Measurements from ENCODE around the gene OR2T10.
"Not testable (repeated sequence)": the region's sequence is repeated elsewhere in the genome, so short reads cannot be mapped to it uniquely, and the experiment has no call there.

- TF ChIP-seq, protein P1, sequence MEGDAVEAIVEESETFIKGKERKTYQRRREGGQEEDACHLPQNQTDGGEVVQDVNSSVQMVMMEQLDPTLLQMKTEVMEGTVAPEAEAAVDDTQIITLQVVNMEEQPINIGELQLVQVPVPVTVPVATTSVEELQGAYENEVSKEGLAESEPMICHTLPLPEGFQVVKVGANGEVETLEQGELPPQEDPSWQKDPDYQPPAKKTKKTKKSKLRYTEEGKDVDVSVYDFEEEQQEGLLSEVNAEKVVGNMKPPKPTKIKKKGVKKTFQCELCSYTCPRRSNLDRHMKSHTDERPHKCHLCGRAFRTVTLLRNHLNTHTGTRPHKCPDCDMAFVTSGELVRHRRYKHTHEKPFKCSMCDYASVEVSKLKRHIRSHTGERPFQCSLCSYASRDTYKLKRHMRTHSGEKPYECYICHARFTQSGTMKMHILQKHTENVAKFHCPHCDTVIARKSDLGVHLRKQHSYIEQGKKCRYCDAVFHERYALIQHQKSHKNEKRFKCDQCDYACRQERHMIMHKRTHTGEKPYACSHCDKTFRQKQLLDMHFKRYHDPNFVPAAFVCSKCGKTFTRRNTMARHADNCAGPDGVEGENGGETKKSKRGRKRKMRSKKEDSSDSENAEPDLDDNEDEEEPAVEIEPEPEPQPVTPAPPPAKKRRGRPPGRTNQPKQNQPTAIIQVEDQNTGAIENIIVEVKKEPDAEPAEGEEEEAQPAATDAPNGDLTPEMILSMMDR (IDR thresholded peaks at IDR 0.05; ENCODE audit: low read depth, low read length): not testable (repeated sequence)
- TF ChIP-seq EZH2phosphoT487 (IDR thresholded peaks at IDR 0.05; ENCODE audit: low read depth): not testable (repeated sequence)
Measured at GRCh38 chr1:248570811-248571210, 26.7 kb downstream of the OR2T10 start.

Measured in OCI-LY3 (cell line).